ENCODE measurements around the gene TMEM150A. TPM values are rescaled to one million over a fixed set of nuclear protein-coding genes. Genes with fewer than 3 reads are reported as not detected.

TMEM150A gene
- total RNA-seq, 2 experiments from 2014 or later: 5.3 to 7.0 TPM

Other genes with a start within 250 kb of the TMEM150A start
- gene RETSAT, start 248.2 kb downstream of the TMEM150A start, total RNA-seq: 10 to 100 TPM; 28.8 to 29.7 TPM
- gene ELMOD3, start 247.9 kb downstream of the TMEM150A start, total RNA-seq: 10 to 100 TPM; 23.1 to 26.4 TPM
- gene CAPG, start 192.3 kb downstream of the TMEM150A start, total RNA-seq: 100 to 1,000 TPM; 263 to 279 TPM
- 1 to 10 TPM in 1 of 2 experiments, under 1 TPM in 1; 0.94 to 1.4 TPM for gene SH2D6, start 184.0 kb downstream of the TMEM150A start, total RNA-seq
- 100 to 1,000 TPM; 218 to 222 TPM for gene MAT2A, start 63.5 kb downstream of the TMEM150A start, total RNA-seq
- 10 to 100 TPM; 24.8 to 26.8 TPM for gene GGCX, start 41.2 kb downstream of the TMEM150A start, total RNA-seq
- 100 to 1,000 TPM; 128 to 135 TPM for gene VAMP8, start 25.1 kb downstream of the TMEM150A start, total RNA-seq
- gene VAMP5, start 18.3 kb downstream of the TMEM150A start, total RNA-seq: 10 to 100 TPM; 66.7 to 70.8 TPM
- 10 to 100 TPM; 96.4 to 97.4 TPM for gene RNF181, start 7.0 kb downstream of the TMEM150A start, total RNA-seq
- gene C2orf68, start 9.4 kb upstream of the TMEM150A start, total RNA-seq: 10 to 100 TPM; 54.7 to 61.2 TPM
- 10 to 100 TPM; 72.8 to 75.2 TPM for gene USP39, start 13.5 kb upstream of the TMEM150A start, total RNA-seq
- not detected for gene SFTPB, start 65.5 kb upstream of the TMEM150A start, total RNA-seq
- gene GNLY, start 91.7 kb upstream of the TMEM150A start, total RNA-seq: 10 to 100 TPM; 22.0 to 27.5 TPM
- not detected for gene ATOH8, start 151.3 kb upstream of the TMEM150A start, total RNA-seq